HEK293 (cell line): ENCODE results near the gene KPTN.
A peak's percentile ranks its signal among the peaks of the same experiment; 100 is the strongest.

Experiments
- HOXA7 ChIP-seq: sonication (generic); formaldehyde crosslinking; IDR thresholded peaks from 2 replicates; pipeline ENCODE4 v1.8.1; 2022; ENCODE audit warnings: missing genetic modification reagents, borderline replicate concordance
- HOXC10 ChIP-seq: sonication (generic); formaldehyde crosslinking; IDR thresholded peaks from 2 replicates; pipeline ENCODE4 v1.8.1; 2023; ENCODE audit warnings: mild to moderate bottlenecking, missing genetic modification reagents
- HOXD13 ChIP-seq: sonication (generic); formaldehyde crosslinking; IDR thresholded peaks from 2 replicates; pipeline ENCODE4 v1.8.0; 2022; ENCODE audit warnings: missing genetic modification reagents, borderline replicate concordance
- PRDM1 ChIP-seq: fragments of 450-650 bp; formaldehyde crosslinking; IDR thresholded peaks from 2 replicates; pipeline ENCODE4; 2016; ENCODE audit warnings: missing biosample characterization, missing genetic modification characterization
- RBAK ChIP-seq: fragments of 450-650 bp; formaldehyde crosslinking; IDR thresholded peaks from 2 replicates; pipeline ENCODE4 v1.5.1; 2016; ENCODE audit warnings: missing biosample characterization, missing genetic modification characterization
- SALL2 ChIP-seq: fragments of 450-650 bp; formaldehyde crosslinking; IDR thresholded peaks from 2 replicates; pipeline ENCODE4 v1.5.0; 2017; ENCODE audit warnings: missing biosample characterization, mild to moderate bottlenecking, missing genetic modification characterization, borderline replicate concordance
- SP2 ChIP-seq: fragments of 450-650 bp; formaldehyde crosslinking; IDR thresholded peaks from 2 replicates; pipeline ENCODE4 v1.5.1; 2016; ENCODE audit warnings: missing biosample characterization, missing genetic modification characterization
- ZNF133 ChIP-seq: fragments of 450-650 bp; formaldehyde crosslinking; IDR thresholded peaks from 2 replicates; pipeline ENCODE4 v1.5.1; 2016; ENCODE audit warnings: missing biosample characterization, missing genetic modification characterization
- ZNF140 ChIP-seq: fragments of 450-650 bp; formaldehyde crosslinking; IDR thresholded peaks from 2 replicates; pipeline ENCODE4 v1.5.1; 2016; ENCODE audit warnings: missing biosample characterization, missing genetic modification characterization
- ZNF157 ChIP-seq: fragments of 450-650 bp; formaldehyde crosslinking; IDR thresholded peaks from 2 replicates; pipeline ENCODE4 v1.5.1; 2016; ENCODE audit warnings: missing biosample characterization, missing genetic modification characterization
- ZNF169 ChIP-seq: fragments of 450-650 bp; formaldehyde crosslinking; IDR thresholded peaks from 2 replicates; pipeline ENCODE4 v1.5.1; 2016; ENCODE audit warnings: missing biosample characterization, missing genetic modification characterization
- ZNF184 ChIP-seq: fragments of 450-650 bp; IDR thresholded peaks from 2 replicates; pipeline ENCODE4 v1.5.1; 2018; ENCODE audit warnings: missing biosample characterization, mild to moderate bottlenecking, missing genetic modification characterization
- ZNF223 ChIP-seq: fragments of 450-650 bp; formaldehyde crosslinking; IDR thresholded peaks from 2 replicates; pipeline ENCODE4 v1.5.1; 2016; ENCODE audit warnings: missing biosample characterization, missing genetic modification characterization
- ZNF239 ChIP-seq: fragments of 450-650 bp; formaldehyde crosslinking; IDR thresholded peaks from 2 replicates; pipeline ENCODE4 v1.5.1; 2016; ENCODE audit warnings: missing biosample characterization, missing genetic modification characterization
- ZNF292 ChIP-seq: fragments of 450-650 bp; formaldehyde crosslinking; IDR thresholded peaks from 2 replicates; pipeline ENCODE4 v1.5.1; 2016; ENCODE audit warnings: low read depth, missing biosample characterization, missing genetic modification characterization, borderline replicate concordance
- ZNF302 ChIP-seq: fragments of 450-650 bp; formaldehyde crosslinking; IDR thresholded peaks from 2 replicates; pipeline ENCODE4 v1.5.1; 2016; ENCODE audit warnings: missing biosample characterization, missing genetic modification characterization, low read depth
- ZNF341 ChIP-seq: fragments of 450-650 bp; formaldehyde crosslinking; IDR thresholded peaks from 2 replicates; pipeline ENCODE4; 2016; ENCODE audit warnings: low read depth, missing biosample characterization, missing genetic modification characterization
- ZNF416 ChIP-seq: fragments of 450-650 bp; formaldehyde crosslinking; IDR thresholded peaks from 2 replicates; pipeline ENCODE4 v1.5.1; 2016; ENCODE audit warnings: missing biosample characterization, missing genetic modification characterization
- ZNF423 ChIP-seq: fragments of 450-650 bp; formaldehyde crosslinking; IDR thresholded peaks from 2 replicates; pipeline ENCODE4 v1.5.1; 2016; ENCODE audit warnings: missing biosample characterization, missing genetic modification characterization
- ZNF433 ChIP-seq: fragments of 450-650 bp; formaldehyde crosslinking; IDR thresholded peaks from 2 replicates; pipeline ENCODE4 v1.5.1; 2016; ENCODE audit warnings: missing biosample characterization, missing genetic modification characterization, low read depth
- ZNF473 ChIP-seq: fragments of 450-650 bp; formaldehyde crosslinking; IDR thresholded peaks from 2 replicates; pipeline ENCODE4 v1.5.1; 2017; ENCODE audit warnings: missing biosample characterization, missing genetic modification characterization
- ZNF561 ChIP-seq: fragments of 450-650 bp; IDR thresholded peaks from 2 replicates; pipeline ENCODE4 v1.5.1; 2018; ENCODE audit warnings: missing biosample characterization, missing genetic modification characterization, borderline replicate concordance
- ZNF624 ChIP-seq: fragments of 450-650 bp; formaldehyde crosslinking; IDR thresholded peaks from 2 replicates; pipeline ENCODE4 v1.5.1; 2017; ENCODE audit warnings: missing biosample characterization, missing genetic modification characterization
- ZNF76 ChIP-seq: fragments of 450-650 bp; formaldehyde crosslinking; IDR thresholded peaks from 2 replicates; pipeline ENCODE4; 2016; ENCODE audit warnings: low read depth, missing biosample characterization, missing genetic modification characterization, borderline replicate concordance
- ZNF768 ChIP-seq: fragments of 450-650 bp; formaldehyde crosslinking; IDR thresholded peaks from 2 replicates; pipeline ENCODE4 v1.5.1; 2018; ENCODE audit warnings: missing biosample characterization, mild to moderate bottlenecking, missing genetic modification characterization
- TF ChIP-seq, protein P1 (sequence below): fragments of 450-650 bp; formaldehyde crosslinking; IDR thresholded peaks from 2 replicates; pipeline ENCODE4 v1.5.1; 2017; ENCODE audit warnings: missing biosample characterization, missing genetic modification characterization
- TF ChIP-seq, protein P2 (sequence below): fragments of 450-650 bp; formaldehyde crosslinking; IDR thresholded peaks from 2 replicates; pipeline ENCODE4 v1.5.1; 2016; ENCODE audit warnings: missing biosample characterization, missing genetic modification characterization
- TF ChIP-seq, protein P3 (sequence below): fragments of 450-650 bp; formaldehyde crosslinking; IDR thresholded peaks from 2 replicates; pipeline ENCODE4 v1.5.1; 2016; ENCODE audit warnings: missing biosample characterization, missing genetic modification characterization, low read depth
- TF ChIP-seq, protein P4 (sequence below): fragments of 450-650 bp; formaldehyde crosslinking; IDR thresholded peaks from 2 replicates; pipeline ENCODE4 v1.5.1; 2016; ENCODE audit warnings: missing biosample characterization, missing genetic modification characterization
- TF ChIP-seq, protein P5 (sequence below): fragments of 450-650 bp; formaldehyde crosslinking; IDR thresholded peaks from 2 replicates; pipeline ENCODE4 v1.5.1; 2016; ENCODE audit warnings: missing biosample characterization, missing genetic modification characterization
- TF ChIP-seq, protein P6 (sequence below): fragments of 450-650 bp; formaldehyde crosslinking; IDR thresholded peaks from 2 replicates; pipeline ENCODE4 v1.5.1; 2016; ENCODE audit warnings: missing biosample characterization, missing genetic modification characterization

Gene KPTN

DNA sequence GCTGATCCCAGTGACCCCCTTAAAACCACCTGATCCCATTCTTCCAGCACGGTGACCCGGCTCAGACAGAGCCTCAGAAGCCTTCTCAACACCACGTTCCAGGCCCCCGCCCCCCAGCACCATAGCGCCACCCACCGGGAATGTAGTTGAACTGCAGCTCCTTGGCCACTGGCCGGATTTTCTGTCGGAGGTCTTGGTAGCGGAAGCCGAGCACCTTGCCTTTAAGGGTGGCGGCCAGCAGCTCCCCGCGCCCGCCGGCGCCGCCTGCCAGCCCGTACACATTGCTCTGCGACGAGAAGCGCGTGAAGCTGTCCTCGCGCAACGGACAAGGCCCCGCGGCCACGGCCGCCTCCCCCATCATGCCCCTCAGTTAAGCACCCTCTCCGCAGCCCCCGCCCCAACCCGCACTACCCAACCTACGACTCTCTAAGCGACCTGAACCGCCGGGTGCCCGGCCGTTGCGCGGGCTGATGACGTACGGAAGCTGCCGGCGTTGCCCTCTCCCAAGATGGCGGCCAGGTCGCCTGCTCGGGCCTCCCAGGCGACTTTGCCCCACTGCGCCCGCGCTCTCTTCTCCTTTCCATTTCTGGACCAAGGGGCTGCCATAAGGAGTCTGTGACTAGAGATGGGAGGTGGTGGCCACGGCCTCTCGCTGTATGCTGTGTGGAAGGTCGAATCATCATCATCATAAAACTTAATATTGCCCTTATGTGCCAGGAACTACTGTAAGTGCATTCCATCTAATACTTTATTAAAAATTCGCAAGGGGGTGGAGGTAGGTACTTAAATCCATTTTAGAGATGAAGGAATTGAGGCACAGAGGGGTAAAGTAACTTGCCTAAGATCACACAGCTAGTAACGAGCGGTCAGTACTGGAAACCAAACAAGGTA lies at the start of gene KPTN (continued):
- TF ChIP-seq ZNF157 (tag by site-specific recombination) (0 out of 2 replicates have a peak, but pooled peaks have one; percentile 27), ZNF433 (tag by site-specific recombination) (no peak), ZNF184 (tag by site-specific recombination) (no peak), ZNF302 (tag by site-specific recombination) (no peak), RBAK (tag by site-specific recombination) (no peak), ZNF416 (tag by site-specific recombination) (no peak), HOXC10 (CRISPR knock-in tag) (no peak), ZNF473 (tag by site-specific recombination) (no peak), ZNF624 (tag by site-specific recombination) (no peak), HOXD13 (no peak), ZNF341 (tag by site-specific recombination) (no peak), ZNF423 (tag by site-specific recombination) (no peak), ZNF292 (tag by site-specific recombination) (no peak), ZNF561 (tag by site-specific recombination) (peak; percentile 80; the same call in 1 of the 2 replicates), SALL2 (no peak), PRDM1 (tag by site-specific recombination) (no peak), ZNF76 (tag by site-specific recombination) (peak; percentile 96), ZNF768 (tag by site-specific recombination) (peak; percentile 81; the same call in 1 of the 2 replicates), SP2 (tag by site-specific recombination) (peak; percentile 65), ZNF169 (no peak), ZNF133 (tag by site-specific recombination) (no peak), HOXA7 (no peak), ZNF223 (tag by site-specific recombination) (no peak), ZNF239 (0 out of 2 replicates have a peak, but pooled peaks have one; percentile 50), ZNF140 (tag by site-specific recombination) (no peak)
- TF ChIP-seq, protein P1, sequence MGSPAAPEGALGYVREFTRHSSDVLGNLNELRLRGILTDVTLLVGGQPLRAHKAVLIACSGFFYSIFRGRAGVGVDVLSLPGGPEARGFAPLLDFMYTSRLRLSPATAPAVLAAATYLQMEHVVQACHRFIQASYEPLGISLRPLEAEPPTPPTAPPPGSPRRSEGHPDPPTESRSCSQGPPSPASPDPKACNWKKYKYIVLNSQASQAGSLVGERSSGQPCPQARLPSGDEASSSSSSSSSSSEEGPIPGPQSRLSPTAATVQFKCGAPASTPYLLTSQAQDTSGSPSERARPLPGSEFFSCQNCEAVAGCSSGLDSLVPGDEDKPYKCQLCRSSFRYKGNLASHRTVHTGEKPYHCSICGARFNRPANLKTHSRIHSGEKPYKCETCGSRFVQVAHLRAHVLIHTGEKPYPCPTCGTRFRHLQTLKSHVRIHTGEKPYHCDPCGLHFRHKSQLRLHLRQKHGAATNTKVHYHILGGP (tag by site-specific recombination), result peak; percentile 62; the same call in 1 of the 2 replicates
- TF ChIP-seq, protein P2, sequence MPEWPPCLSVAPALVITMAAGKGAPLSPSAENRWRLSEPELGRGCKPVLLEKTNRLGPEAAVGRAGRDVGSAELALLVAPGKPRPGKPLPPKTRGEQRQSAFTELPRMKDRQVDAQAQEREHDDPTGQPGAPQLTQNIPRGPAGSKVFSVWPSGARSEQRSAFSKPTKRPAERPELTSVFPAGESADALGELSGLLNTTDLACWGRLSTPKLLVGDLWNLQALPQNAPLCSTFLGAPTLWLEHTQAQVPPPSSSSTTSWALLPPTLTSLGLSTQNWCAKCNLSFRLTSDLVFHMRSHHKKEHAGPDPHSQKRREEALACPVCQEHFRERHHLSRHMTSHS (tag by site-specific recombination), result no peak
- TF ChIP-seq, protein P3, sequence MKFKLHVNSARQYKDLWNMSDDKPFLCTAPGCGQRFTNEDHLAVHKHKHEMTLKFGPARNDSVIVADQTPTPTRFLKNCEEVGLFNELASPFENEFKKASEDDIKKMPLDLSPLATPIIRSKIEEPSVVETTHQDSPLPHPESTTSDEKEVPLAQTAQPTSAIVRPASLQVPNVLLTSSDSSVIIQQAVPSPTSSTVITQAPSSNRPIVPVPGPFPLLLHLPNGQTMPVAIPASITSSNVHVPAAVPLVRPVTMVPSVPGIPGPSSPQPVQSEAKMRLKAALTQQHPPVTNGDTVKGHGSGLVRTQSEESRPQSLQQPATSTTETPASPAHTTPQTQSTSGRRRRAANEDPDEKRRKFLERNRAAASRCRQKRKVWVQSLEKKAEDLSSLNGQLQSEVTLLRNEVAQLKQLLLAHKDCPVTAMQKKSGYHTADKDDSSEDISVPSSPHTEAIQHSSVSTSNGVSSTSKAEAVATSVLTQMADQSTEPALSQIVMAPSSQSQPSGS (tag by site-specific recombination), result no peak
- TF ChIP-seq, protein P4, sequence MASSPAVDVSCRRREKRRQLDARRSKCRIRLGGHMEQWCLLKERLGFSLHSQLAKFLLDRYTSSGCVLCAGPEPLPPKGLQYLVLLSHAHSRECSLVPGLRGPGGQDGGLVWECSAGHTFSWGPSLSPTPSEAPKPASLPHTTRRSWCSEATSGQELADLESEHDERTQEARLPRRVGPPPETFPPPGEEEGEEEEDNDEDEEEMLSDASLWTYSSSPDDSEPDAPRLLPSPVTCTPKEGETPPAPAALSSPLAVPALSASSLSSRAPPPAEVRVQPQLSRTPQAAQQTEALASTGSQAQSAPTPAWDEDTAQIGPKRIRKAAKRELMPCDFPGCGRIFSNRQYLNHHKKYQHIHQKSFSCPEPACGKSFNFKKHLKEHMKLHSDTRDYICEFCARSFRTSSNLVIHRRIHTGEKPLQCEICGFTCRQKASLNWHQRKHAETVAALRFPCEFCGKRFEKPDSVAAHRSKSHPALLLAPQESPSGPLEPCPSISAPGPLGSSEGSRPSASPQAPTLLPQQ, result peak; percentile 87
- TF ChIP-seq, protein P5, sequence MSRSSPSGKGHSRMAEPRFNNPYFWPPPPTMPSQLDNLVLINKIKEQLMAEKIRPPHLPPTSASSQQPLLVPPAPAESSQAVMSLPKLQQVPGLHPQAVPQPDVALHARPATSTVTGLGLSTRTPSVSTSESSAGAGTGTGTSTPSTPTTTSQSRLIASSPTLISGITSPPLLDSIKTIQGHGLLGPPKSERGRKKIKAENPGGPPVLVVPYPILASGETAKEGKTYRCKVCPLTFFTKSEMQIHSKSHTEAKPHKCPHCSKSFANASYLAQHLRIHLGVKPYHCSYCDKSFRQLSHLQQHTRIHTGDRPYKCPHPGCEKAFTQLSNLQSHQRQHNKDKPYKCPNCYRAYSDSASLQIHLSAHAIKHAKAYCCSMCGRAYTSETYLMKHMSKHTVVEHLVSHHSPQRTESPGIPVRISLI (tag by site-specific recombination), result peak; percentile 83
- TF ChIP-seq, protein P6, sequence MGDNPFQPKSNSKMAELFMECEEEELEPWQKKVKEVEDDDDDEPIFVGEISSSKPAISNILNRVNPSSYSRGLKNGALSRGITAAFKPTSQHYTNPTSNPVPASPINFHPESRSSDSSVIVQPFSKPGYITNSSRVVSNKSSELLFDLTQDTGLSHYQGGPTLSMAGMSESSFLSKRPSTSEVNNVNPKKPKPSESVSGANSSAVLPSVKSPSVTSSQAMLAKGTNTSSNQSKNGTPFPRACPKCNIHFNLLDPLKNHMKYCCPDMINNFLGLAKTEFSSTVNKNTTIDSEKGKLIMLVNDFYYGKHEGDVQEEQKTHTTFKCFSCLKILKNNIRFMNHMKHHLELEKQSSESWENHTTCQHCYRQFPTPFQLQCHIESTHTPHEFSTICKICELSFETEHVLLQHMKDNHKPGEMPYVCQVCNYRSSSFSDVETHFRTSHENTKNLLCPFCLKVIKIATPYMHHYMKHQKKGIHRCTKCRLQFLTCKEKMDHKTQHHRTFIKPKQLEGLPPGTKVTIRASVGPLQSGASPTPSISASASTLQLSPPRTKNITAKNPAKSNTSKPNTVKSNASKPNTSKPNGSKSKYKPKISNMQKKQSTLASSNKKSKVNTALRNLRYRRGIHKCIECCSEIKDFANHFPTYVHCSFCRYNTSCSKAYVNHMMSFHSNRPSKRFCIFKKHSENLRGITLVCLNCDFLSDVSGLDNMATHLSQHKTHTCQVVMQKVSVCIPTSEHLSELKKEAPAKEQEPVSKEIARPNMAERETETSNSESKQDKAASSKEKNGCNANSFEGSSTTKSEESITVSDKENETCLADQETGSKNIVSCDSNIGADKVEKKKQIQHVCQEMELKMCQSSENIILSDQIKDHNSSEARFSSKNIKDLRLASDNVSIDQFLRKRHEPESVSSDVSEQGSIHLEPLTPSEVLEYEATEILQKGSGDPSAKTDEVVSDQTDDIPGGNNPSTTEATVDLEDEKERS (tag by site-specific recombination), result peak; percentile 89; the same call in 1 of the 2 replicates
